Measurements from ENCODE around the gene TMEM108.

GRCh38 chr3:133074977-133075376, 36.8 kb downstream of the TMEM108 start:
- TF ChIP-seq CTCF (IDR thresholded peaks at IDR 0.05) (no peak), ZFX (IDR thresholded peaks at IDR 0.05; ENCODE audit: borderline replicate concordance) (no peak)

Measured in 22Rv1 (cell line).